ENCODE results near the gene DEPP1. TPM values are rescaled to one million over a fixed set of nuclear protein-coding genes. Genes with fewer than 3 reads are reported as not detected.

Gene DEPP1
- polyA plus RNA-seq, 1 donor from 2014 or later: 4.3 TPM

DNA sequence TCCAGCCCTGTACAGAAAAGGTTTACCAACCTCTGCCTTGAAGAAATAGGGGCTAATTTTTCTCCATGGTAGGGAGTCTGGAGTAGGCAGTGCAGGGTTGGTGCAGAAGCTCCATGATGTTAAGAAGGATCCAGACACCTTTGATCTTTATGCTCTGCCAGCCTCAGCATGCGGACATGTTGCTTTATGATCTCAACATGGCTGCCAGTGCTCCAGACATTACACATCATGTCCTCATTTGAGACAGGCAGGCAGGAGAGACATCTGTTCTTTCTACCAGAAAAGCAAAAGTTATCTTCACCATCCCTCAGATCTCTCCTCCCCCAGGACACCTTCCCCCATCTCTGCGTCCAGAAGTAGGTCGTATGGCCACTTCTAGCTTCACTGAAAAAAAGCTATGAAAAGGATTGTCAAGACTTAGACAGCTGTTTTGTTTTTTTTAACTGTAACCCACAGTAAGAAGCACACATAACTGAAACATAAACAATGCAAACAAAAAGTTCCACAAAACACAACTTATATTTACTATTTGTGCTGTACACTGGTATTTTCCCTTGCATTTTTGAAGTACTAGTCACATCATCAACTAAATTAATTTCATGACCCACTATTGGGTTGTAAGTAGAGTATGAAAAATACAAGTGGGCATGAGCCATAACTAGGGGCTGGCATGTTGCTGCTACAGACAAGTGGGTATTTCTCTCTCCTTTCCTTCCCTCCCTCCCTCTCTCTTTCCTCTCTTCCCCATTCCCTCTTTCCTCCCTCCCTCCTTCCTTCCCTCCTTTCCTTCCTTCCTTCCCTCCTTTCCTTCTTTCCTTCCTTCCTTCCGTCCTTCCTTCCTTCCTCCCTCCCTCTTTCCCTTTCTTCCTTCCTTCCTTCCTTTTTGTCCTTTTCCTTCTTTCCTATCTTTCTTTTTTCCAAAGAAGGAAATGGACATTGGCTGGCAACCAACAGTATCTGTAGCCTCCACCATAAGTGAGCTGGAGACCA lies 21.6 kb downstream of the DEPP1 start:
- Histone ChIP-seq H3K27me3 (ENCODE audit: insufficient read depth, low read depth, low read length) (no peaks in the 10 kb centered on the region), H3K4me2 (ENCODE audit: low read length) (no peak overlapping the region), H3K9me2 (ENCODE audit: insufficient read depth, low read length) (no peaks in the 10 kb centered on the region), H4K20me1 (ENCODE audit: insufficient read depth) (no peaks in the 10 kb centered on the region), H3K79me2 (replicated peaks; ENCODE audit: insufficient read depth, low read length) (no peaks in the 10 kb centered on the region), H3K9ac (ENCODE audit: low read length) (no peak overlapping the region), H3K4me3 (ENCODE audit: low read length) (peak overlapping the region; percentile 94), H3K27ac (ENCODE audit: low read length) (no peak overlapping the region), H3K9me3 (ENCODE audit: low read length) (no peaks in the 10 kb centered on the region), H2AFZ (ENCODE audit: low read depth, low read length) (no peak overlapping the region), H3F3A (ENCODE audit: insufficient read depth, low read length, poor library complexity, severe bottlenecking) (no peaks in the 10 kb centered on the region), H3K36me3 (ENCODE audit: insufficient read depth, low read length) (no peaks in the 10 kb centered on the region)
- TF ChIP-seq SMC3 (conservative IDR thresholded peaks at IDR 0.05; ENCODE audit: poor library complexity) (no peak), POLR2AphosphoS5 (IDR thresholded peaks at IDR 0.05) (no peak), TAF1 (IDR thresholded peaks at IDR 0.05; ENCODE audit: low read depth) (no peak), RAD21 (conservative IDR thresholded peaks at IDR 0.05) (no peak), EP300 (conservative IDR thresholded peaks at IDR 0.05; ENCODE audit: poor library complexity, severe bottlenecking) (no peak), EZH2 (IDR thresholded peaks at IDR 0.05; ENCODE audit: borderline replicate concordance, insufficient read depth, low read length, poor library complexity, severe bottlenecking) (no peak), MXI1 (conservative IDR thresholded peaks at IDR 0.05; ENCODE audit: poor library complexity, severe bottlenecking) (no peak)
- TF ChIP-seq, protein P1, sequence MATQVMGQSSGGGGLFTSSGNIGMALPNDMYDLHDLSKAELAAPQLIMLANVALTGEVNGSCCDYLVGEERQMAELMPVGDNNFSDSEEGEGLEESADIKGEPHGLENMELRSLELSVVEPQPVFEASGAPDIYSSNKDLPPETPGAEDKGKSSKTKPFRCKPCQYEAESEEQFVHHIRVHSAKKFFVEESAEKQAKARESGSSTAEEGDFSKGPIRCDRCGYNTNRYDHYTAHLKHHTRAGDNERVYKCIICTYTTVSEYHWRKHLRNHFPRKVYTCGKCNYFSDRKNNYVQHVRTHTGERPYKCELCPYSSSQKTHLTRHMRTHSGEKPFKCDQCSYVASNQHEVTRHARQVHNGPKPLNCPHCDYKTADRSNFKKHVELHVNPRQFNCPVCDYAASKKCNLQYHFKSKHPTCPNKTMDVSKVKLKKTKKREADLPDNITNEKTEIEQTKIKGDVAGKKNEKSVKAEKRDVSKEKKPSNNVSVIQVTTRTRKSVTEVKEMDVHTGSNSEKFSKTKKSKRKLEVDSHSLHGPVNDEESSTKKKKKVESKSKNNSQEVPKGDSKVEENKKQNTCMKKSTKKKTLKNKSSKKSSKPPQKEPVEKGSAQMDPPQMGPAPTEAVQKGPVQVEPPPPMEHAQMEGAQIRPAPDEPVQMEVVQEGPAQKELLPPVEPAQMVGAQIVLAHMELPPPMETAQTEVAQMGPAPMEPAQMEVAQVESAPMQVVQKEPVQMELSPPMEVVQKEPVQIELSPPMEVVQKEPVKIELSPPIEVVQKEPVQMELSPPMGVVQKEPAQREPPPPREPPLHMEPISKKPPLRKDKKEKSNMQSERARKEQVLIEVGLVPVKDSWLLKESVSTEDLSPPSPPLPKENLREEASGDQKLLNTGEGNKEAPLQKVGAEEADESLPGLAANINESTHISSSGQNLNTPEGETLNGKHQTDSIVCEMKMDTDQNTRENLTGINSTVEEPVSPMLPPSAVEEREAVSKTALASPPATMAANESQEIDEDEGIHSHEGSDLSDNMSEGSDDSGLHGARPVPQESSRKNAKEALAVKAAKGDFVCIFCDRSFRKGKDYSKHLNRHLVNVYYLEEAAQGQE (IDR thresholded peaks at IDR 0.05; ENCODE audit: borderline replicate concordance): no peak
- TF ChIP-seq, protein P2, sequence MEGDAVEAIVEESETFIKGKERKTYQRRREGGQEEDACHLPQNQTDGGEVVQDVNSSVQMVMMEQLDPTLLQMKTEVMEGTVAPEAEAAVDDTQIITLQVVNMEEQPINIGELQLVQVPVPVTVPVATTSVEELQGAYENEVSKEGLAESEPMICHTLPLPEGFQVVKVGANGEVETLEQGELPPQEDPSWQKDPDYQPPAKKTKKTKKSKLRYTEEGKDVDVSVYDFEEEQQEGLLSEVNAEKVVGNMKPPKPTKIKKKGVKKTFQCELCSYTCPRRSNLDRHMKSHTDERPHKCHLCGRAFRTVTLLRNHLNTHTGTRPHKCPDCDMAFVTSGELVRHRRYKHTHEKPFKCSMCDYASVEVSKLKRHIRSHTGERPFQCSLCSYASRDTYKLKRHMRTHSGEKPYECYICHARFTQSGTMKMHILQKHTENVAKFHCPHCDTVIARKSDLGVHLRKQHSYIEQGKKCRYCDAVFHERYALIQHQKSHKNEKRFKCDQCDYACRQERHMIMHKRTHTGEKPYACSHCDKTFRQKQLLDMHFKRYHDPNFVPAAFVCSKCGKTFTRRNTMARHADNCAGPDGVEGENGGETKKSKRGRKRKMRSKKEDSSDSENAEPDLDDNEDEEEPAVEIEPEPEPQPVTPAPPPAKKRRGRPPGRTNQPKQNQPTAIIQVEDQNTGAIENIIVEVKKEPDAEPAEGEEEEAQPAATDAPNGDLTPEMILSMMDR (IDR thresholded peaks at IDR 0.05; ENCODE audit: poor library complexity, severe bottlenecking): no peak

DNA sequence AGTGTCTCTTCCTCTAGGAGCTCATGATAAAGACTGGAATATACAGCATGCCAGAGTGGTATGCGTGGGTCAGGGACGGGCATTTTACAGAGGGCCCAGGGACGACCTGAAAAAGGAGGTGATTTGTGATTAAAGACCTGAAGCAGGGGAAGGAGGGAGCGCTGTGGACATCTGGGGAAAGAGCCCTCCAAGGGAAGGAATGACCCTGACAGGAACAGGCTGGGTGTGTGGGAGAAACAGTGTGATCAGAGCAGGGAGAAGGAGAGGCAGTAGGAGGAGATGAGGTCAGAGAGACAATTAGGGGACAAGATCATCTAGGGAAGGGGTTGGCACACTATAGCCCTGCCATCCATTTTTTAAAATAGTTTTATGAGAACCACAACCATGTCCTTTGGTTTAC lies 22.4 kb downstream of the DEPP1 start:
- Histone ChIP-seq H3K36me3 (ENCODE audit: insufficient read depth, low read length) (no peaks in the 10 kb centered on the region), H3K4me2 (ENCODE audit: low read length) (no peak overlapping the region), H4K20me1 (ENCODE audit: insufficient read depth) (no peaks in the 10 kb centered on the region), H3K27ac (ENCODE audit: low read length) (no peak overlapping the region), H3K9ac (ENCODE audit: low read length) (no peak overlapping the region), H3K27me3 (ENCODE audit: insufficient read depth, low read depth, low read length) (no peaks in the 10 kb centered on the region), H3K9me2 (ENCODE audit: insufficient read depth, low read length) (no peaks in the 10 kb centered on the region), H3K9me3 (ENCODE audit: low read length) (no peaks in the 10 kb centered on the region), H3F3A (ENCODE audit: insufficient read depth, low read length, poor library complexity, severe bottlenecking) (no peaks in the 10 kb centered on the region), H2AFZ (ENCODE audit: low read depth, low read length) (no peak overlapping the region), H3K79me2 (replicated peaks; ENCODE audit: insufficient read depth, low read length) (no peaks in the 10 kb centered on the region), H3K4me3 (ENCODE audit: low read length) (no peak overlapping the region)
- TF ChIP-seq, protein P1 (IDR thresholded peaks at IDR 0.05; ENCODE audit: borderline replicate concordance): no peak
- TF ChIP-seq EZH2 (IDR thresholded peaks at IDR 0.05; ENCODE audit: borderline replicate concordance, insufficient read depth, low read length, poor library complexity, severe bottlenecking): no peak
- no peak for TF ChIP-seq RAD21 (conservative IDR thresholded peaks at IDR 0.05)
- no peak for TF ChIP-seq MXI1 (conservative IDR thresholded peaks at IDR 0.05; ENCODE audit: poor library complexity, severe bottlenecking)
- TF ChIP-seq POLR2AphosphoS5 (IDR thresholded peaks at IDR 0.05): no peak
- TF ChIP-seq SMC3 (conservative IDR thresholded peaks at IDR 0.05; ENCODE audit: poor library complexity): no peak
- TF ChIP-seq EP300 (conservative IDR thresholded peaks at IDR 0.05; ENCODE audit: poor library complexity, severe bottlenecking): no peak
- TF ChIP-seq TAF1 (IDR thresholded peaks at IDR 0.05; ENCODE audit: low read depth): no peak
- TF ChIP-seq, protein P2 (IDR thresholded peaks at IDR 0.05; ENCODE audit: poor library complexity, severe bottlenecking): no peak
